ENCODE measurements around the gene CENPX.

CENPX gene

DNA sequence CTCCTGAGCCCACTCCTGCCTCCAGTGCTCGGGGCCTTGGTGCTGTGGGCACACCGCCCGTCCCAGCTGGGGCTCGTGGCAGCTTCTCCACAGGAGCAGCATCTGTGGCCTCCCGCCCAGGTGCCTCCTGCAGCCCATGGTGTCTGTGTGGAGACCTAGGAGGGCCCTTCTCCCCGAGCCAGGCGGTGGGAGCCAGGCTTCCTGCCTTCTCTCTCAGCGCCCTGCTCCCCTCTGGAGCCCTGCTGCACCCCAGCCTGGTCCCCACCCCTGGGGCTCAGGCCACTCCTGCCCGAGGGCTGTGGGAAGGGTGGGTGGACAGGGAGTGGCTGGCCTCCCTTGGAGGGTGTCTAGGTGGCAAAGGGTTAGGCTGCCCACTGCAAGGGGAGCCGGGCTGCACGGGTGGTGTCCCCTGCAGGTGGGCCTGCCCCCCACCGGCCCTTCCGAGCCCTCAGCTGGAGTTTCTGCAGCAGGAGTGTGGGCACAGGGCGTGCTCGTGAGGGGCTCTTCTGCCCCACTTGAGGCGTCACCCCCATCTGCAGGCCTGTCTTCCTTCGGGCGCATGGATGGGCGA, 11.0 kb downstream of the CENPX start:
- DNase-seq (no peak), ATAC-seq (no peak)

DNA sequence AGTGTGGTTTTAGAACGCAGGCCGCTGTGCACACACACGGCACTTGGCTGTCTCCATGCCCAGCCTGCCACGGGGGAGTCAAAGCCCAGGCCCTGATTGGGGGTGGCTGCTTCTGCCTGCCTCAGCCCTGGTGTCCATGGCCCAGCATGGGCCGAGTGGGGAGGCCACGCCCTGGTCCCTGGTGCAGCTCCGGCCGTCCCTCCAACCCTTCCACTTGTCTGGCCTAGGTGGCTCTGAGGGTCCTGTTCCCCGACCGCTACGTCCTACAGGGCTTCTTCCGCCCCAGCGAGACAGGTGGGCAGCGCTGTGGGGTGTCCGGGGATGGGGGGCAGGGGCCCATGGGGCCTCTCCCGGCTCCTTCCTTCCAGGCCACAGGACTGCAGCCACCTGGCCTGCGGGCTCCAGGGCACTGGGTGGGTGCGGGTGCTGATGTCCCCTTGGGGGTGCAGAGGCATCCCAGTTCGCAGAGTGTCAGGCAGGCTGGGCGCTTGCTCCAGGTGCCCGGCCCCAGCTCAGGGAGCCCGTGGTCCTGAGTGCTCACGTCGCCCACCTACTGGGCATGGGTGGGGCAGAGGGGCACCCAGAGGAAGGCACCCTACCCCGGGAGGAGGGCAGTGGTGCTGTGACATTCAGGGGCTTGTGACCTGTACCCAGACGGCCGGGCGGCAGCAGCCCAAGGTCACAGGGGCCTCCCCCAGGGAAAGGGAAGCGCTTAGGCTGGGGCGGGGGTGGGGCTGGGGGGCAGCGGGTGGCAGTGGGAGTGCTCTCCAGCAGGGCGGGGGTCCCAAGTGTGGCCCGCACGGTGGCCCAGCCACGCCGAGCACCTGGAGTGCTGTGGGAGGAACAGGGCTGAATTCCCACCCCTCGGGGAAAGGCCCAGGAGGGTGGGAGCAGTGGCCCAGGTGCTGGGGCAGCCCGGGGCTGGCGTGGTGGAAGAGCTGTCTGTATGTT, 11.8 kb downstream of the CENPX start:
- DNase-seq (no peak), ATAC-seq (no peak)

DNA sequence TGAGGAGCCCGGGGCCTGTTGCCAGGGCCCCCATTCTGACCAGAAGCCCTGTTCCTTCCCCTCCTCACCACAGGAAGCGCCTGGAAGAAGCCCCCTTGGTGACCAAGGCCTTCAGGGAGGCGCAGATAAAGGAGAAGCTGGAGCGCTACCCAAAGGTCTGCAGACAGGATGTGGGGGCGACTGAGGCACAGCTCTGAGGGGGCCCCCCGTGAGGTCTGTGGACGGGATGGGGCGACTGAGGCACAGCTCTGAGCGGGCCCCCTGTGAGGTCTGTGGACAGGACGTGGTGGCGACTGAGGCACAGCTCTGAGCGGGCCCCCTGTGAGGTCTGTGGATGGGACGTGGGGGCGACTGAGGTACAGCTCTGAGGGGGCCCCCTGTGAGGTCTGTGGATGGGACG, 13.3 kb downstream of the CENPX start:
- peak; percentile 21 for ATAC-seq
- DNase-seq: no peak

DNA sequence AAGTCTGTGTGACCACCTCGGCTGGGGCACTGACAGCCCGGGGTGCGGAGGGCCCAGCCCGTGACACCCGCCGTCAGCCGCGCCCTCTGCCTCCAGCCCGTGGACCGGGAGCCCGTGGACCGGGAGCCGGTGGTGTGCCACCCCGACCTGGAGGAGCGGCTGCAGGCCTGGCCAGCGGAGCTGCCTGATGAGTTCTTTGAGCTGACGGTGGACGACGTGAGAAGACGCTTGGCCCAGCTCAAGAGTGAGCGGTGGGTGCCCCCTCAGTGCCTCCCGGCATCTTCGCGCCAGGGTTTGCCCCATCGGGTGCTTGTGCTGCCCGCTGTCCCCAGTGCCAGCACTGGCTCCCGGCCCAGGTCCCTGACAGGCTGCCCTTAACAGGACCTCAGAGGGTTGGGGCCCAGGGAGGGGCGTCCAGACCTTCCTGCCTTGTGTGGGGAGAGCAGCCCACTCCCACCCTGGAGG, 13.7 kb downstream of the CENPX start:
- DNase-seq (no peak), ATAC-seq (no peak)

DNA sequence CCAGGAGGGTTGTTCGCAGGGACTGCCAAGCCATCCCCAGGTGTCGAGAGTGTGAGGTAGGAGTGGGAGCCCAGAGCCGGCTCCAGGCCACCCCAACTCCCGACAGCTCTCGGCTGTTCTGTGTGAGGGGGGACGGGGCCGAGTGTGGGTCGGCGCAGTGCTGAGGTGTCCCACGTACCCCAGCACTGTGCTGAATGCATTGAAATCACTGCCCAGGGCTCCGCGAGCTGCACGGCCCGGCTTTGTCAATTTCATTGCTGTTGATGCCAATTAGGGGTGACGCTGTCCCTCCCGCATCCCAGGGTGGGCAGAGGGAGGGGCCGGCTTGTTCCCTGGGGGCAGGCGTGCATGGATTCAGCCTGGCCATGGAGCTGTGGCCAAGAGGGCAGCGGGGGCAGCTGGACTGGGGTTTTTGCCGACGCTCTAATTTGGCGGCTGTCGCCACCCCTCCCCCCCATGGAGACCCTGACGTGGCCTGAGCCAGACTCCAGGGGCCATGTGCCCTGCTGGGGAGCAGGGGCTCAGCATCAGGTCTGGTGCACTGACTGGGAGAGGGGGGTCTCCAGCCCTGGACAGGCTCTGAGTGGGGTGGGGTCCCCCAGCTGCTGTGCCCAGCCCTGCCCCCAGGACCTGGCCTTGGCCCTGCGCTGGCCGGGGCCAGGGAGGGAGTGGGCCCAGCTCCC, 14.3 kb downstream of the CENPX start:
- ATAC-seq: no peak
- DNase-seq: no peak

DNA sequence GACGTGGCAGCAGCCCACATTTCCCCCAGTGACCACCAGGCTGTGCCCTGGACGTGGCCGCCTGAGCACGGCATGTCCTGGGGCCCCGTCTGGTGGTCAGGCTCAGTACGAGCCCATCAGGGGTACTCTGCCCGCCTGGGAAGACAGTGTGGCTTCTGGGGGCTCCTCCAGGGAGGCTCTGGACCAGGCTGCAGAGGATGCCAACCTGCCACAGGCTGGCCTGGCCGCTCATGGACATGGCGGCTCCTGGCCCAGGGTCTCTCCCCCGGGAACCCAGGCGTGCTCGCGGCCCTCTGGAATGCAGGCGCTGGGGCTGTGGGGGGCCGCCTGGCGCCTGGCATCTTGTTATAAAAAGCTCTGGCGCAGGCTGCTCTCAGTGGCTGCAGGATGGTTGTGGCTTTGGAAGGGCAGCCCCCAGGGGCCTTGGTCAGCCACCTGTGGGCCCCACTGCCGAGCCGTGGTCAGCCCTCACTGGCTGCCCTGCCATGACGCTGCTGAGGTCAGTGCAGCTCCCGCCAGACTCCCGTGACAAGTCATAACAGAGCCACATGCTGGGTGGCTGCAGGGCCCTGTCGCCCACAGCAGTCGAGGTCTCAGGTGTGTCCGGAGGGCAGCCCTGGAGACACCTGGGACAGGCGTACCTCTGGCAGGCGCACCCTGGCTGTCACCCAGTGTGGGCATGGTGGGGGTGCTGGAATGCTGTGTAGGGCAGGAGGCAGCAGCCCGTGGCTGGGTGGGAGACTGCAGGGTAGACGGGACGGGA, 15.0 kb downstream of the CENPX start:
- ATAC-seq (no peak), DNase-seq (no peak)

DNA sequence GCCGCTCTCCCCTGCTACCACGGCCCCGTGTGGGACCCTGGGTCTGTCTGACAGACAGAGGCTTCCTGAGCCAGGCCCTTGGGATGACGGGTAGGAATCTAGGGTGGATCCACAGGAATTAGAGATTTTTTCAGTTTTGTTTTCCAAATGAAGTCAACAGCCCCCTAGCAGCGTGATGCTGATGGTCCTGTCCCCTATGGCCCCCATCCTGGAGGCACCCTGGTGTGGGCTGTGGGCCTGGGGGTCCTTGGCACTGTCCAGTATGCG, 15.5 kb downstream of the CENPX start:
- DNase-seq: no peak
- no peak for ATAC-seq

DNA sequence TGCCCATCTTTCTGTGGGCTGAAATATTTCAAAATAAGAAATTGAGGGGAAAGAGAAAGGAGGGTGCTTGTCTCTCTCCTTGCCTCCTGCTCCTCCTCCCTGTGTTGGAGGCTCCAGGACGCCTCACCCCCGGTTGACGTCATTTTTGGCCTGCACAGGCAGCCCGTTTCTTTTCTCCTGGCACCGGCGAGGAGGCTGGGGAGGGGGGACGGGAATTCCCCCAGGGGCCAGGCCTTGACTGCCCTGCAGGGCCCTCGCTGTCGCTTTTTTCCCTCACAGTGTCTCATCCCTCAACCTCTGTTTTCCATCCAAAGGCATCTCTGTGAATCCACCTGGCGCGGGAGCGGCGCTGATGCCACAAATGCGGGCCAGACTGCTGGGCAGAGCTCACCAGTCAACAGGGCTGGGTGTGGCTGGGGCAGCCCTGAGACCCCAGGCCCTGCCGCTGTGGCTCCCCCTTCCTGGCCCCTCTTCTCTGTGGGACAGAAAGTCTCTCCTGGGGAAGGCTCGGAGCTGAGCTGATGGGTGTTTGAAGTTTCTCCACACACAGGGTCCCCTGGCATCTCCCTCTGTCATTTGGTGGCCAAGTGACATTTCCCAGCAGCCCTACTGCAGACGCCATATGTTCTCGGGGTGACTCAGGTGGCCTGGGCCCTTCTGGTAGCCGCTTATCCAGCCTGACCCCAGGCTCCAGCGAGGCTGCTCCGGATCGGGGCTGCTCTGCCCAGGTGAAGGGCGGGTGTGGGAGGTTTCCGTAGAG, 16.0 kb downstream of the CENPX start:
- DNase-seq (no peak), ATAC-seq (no peak)

DNA sequence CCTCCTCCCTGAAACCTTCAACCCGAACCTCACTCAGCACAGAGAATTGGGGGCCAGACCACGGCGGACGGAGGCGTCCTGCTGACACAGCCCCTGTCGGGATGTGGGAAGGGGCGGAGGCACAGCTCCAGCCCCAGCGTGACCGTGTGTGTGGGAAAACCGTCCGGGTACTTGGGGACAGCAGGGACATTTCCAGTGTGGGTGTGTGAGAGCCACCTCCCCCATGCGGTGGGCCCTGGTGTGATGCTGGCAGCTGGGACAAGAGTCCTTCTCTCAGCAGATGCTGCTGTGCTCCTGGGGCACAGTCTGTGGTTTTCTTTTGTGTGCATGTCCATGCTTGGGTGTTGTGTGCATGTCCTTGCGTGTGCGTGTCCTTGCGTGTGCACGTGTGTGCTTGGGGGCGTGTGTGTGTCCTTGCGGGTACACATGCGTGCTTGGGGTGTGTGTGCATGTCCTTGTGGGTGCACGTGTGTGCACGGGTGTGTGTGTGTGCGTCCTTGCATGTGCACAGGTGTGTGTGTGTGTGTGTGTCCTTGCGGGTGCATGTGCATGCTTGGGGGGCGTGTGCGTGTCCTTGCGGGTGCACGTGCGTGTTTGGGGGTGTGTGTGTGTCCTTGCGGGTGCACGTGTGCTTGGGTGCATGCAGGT, 16.9 kb downstream of the CENPX start:
- ATAC-seq (no peak), DNase-seq (no peak)

DNA sequence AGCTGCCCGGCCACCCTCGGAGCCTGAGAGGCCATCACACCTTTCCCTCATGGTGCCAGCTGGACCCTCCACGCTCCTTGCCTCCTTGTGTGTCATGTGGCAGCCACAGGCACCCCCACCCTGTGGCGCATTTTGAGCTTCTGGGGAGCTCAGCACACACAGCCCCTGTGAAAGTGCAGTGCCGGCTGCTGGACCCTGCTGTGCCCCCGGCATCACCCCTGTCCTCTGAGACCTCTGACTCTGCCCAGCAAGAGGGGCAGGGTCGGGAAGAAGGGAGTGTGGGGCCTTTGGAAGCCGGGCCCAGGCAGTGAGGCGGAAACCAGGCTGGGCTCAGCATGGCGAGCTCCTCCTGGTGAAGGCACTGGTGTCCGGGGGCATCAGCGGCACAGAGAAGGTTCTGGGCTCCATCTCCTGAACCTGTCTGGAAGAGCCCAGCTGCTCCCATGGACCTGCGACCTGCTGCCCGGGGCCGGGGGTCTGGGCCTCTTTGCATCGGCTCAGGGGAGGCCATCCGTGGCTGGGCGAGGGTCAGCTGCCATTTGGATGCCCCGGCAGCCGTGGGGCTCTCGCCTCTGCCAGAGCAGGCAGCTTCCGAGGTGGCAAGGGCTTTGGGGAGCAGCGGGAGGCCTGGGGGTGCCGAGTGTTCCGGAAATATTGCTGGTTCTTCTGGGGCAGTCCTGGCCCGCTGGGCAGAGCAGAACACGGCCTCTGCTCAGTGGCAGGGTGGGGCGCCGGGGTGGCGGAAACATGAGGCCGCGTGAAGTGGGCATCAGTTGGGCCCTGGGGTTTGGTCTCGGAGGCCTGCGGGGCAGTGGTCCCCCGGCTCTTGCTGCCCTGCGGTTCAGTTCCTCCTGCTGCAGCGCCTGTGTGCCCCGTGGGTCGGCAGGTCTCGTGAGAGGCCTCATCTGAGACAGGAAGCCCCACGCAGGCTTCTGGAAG, 17.9 kb downstream of the CENPX start:
- DNase-seq (no peak), ATAC-seq (no peak)

DNA sequence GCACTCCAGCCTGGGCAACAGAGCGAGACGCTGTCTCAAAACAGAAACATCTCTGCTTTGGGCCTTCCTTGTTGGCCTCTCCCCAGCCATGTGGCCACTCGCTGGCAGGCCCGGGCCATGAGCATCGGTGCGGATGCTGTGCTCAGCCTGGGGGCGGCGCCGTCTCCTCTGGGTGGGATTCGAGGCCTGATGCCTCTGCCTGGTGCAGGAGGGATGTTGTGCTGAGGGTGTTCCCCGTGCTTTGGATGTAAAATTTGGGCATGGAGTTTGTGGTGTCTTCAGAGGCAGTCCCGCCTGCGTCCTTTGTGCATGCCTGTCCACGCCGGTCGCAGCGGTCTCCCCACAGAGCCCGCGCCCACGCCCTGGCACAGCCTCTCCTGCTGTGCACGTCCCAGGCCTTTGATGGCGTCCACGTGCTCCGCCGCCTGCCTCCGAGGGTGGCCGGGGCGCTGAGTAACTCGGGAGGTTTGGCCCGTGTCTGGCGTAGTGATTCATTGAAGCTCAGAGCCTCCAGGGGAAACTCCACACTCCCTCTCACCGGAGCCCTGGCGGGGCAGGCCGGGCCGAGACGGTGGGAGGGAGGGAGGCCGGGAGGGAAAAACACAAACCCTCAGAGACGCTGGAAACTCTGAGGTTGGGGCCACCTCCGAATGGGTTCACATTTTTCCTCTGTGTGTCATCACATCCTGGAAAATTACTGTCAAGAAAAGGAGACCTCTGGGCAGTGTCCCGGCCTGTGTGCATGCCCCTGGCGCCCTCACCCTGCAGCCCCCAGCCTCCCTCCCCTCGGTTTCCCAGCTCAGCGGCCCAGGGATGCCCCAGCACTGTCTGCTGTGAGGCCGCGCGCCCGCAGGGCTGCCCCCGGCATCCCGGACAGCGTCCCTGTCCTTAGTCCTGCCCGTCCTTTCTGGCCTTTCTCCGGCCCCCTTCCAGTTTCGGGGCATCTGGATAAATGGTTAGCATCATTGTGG, 19.0 kb downstream of the CENPX start:
- DNase-seq (peak; percentile 35), ATAC-seq (peak; percentile 69)

DNA sequence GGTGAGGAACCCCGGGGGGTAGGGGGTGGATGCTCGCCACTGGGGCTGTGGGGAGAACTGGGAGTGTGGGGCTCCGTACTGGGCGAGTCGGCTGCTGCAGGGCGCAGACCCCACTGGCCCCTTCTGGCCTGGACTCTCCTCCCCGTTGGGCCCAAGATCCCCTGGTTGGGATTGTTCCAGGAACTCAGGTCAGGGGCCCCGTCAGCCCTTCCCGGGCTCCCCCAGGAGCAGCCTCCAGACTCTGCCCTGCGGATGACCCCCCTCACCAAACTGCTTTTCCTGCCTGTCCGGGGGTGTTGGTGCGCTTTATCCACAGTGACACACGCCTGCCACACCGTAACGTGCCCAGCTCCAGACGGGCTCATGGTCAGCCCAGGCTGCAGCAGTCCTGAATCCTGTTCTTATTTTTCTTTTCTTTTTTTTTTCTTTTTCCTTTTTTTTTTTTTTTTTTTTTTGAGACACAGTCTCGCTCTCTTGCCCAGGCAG, 21.1 kb downstream of the CENPX start:
- no peak for ATAC-seq
- DNase-seq: no peak

DNA sequence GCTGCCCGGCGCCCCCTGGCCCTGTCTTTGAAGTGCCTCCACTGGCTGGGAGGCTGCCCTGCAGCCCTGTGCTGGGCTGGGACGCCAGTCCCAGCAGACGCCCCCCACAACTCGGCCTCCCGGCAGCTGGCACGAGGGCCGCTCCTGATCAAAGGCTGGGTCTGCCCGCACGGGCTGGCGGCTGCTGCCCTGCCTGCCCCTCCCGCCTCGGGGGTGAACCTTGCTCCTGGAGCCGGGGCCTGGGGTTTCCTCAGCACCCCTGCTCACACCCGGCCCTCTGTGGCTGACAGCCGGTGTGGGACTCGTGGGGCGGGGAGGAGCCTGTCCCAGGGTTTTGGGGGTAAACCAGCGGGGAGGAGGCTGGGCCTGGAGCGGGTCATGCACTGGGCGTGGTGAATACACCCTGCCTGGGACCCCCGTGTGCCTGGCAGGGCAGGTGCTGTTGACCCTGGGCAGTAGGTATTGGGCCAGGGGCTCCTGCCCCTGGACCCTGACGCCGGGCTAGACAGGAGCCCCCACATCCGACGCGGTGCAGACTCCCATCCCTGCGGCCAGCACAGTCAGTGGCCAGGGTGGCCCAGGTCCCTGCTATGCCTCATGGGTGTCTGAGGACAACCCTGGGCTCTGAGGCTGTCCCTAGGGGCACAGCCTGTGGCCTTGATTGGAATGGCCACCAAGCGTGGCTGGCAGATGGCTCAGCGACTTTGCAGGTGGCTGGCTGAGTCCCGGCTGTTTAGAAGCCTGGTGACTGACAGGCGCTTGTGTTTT, 21.7 kb downstream of the CENPX start:
- no peak for DNase-seq
- ATAC-seq: no peak

DNA sequence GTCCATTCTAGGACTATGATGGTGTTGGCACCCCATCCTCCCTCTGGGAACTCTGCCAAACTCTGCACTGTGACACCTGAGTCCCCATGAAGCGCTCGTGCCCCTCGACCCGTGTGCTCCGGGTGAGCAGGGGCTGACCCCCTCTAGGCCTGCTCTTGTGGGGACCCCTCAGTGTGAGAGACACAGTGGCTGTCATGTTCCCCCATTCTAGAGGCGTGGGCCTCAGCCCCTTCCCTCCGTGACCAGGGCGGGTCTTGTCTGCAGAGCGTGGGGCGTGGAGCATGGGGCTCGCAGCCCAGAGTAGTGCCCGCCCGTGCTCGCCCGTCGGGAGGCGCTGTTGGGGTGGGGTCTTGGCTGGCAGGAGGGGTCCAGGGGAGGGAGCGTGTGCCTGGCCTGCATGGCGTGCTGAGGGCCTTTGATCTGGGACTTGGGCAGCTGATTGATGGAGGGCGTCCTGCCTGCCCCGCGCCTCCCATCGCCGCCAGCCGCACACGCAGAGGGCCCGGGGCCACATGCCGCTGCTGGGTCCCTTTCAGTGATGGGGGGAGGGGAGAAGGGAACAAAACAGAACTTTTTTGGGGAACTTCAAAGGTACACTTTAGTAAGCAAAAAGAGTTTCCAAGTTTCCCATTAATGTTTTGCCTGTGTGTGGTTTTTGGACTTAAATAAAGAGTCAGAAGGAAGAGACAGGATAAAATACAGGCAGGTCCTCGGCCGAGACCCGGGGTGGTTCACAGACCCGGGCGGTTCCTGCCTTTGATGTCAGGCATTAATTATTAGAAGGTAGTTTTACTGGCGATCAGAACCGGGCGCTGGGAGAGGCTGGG, 22.5 kb downstream of the CENPX start:
- ATAC-seq: no peak
- no peak for DNase-seq

DNA sequence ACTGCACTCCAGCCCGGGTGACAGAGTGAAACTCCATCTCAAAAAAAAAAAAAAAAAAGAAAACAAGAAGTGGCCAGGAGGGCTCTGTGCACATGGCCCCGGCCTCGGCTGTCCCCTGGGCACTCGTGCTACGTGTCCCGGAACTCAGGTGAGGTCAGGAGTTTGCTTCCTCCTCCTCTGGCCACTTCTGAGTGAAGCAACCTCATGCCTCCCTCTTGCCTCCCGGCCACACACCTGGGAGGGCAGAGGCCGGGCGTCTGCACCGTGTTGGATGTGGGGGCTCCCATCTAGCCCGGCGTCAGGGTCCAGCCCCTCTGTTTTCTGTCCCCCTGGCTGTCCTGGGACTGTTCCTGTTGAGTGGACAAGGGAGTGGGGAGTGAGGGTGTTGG, 23.1 kb downstream of the CENPX start:
- no peak for DNase-seq

DNA sequence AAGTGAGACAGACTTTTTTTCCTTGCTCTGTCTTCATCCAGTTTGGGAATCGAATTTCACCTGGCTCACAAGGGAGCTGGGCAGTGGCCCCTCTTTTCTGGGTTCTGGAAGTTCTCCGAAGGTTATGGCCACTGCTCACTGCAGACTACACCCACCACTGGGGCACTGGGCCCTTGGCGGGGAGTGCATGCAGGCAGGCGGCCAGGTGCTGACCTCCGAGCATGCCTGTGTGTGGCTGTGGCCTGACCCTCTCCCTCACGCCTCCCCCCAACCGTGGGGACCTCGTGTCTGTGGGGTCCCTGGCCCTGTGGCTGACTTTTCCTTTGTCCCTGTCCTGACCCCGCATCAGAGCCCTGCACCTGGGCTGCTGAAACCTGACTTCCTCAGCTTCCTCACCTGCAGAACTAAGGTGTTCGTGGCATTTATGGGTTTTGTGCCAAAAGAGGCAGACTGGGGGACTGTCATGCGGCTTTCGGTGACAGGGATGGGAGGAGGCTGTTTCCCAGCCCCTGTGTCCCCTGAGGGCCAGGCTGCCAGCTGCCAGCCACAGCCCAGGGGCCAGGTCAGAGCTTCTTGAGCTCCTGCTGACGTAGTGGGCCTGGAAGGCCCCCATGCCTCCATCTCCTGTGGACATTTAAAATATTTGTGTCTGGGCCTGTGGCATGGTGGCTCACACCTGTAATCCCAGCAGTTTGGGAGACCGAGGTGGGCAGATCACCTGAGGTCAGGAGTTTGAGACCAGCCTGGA, 23.8 kb downstream of the CENPX start:
- DNase-seq (no peak), ATAC-seq (no peak)

More for the DNA sequence above, 23.1 kb downstream of the CENPX start:
- no peak for ATAC-seq
